Astrocyte (in vitro differentiated cells and primary cell): ENCODE measurements around the gene GYPC.

Experiments
- EZH2 ChIP-seq: IDR thresholded peaks from 2 replicates; pipeline ENCODE4 v1.6.1; 2012; ENCODE audit warnings: mild to moderate bottlenecking, low read length, inconsistent platforms; ENCODE audit not compliant: insufficient read depth
- TF ChIP-seq, protein P1 (sequence below): IDR thresholded peaks from 2 replicates; pipeline ENCODE4 v1.5.1; 2011; ENCODE audit warnings: low read depth, mild to moderate bottlenecking, inconsistent platforms, low read length, moderate library complexity; ENCODE audit not compliant: insufficient read depth

DNA sequence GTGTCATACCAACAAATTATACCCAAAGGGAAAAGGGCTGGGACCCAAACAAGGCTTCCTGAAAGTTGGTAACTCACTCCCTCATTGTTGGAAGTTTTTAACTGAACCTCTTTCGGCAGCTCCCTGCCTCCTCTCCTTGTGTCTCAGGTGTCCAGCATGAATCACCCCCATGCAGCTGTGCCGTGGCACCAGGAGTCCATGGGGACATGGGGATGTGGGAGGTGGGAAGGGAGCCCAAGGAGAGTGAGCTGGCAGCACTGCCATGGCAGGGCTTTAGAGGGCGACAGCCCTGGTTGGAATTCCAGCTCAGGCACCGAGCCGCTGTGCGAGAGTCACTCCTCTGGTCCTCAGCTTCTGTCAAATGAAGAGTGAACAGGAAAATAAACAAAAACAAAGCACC, 12.5 kb upstream of the GYPC start:
- TF ChIP-seq, protein P1, sequence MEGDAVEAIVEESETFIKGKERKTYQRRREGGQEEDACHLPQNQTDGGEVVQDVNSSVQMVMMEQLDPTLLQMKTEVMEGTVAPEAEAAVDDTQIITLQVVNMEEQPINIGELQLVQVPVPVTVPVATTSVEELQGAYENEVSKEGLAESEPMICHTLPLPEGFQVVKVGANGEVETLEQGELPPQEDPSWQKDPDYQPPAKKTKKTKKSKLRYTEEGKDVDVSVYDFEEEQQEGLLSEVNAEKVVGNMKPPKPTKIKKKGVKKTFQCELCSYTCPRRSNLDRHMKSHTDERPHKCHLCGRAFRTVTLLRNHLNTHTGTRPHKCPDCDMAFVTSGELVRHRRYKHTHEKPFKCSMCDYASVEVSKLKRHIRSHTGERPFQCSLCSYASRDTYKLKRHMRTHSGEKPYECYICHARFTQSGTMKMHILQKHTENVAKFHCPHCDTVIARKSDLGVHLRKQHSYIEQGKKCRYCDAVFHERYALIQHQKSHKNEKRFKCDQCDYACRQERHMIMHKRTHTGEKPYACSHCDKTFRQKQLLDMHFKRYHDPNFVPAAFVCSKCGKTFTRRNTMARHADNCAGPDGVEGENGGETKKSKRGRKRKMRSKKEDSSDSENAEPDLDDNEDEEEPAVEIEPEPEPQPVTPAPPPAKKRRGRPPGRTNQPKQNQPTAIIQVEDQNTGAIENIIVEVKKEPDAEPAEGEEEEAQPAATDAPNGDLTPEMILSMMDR: no peak
- no peak for TF ChIP-seq EZH2
